Thoracic aorta (tissue), 2 donors: ENCODE results near the gene STK4. TPM values are rescaled to one million over a fixed set of nuclear protein-coding genes. Genes with fewer than 3 reads are reported as not detected.

ENCODE experiments used
- ATAC-seq: fragments of 150-250 bp; one replicate; pipeline ENCODE4 v1.8.0; 2017; ENCODE audit warnings: low read depth; ENCODE audit not compliant: insufficient number of reproducible peaks, low FRiP score
- DNase-seq: peaks from one replicate; pipeline ENCODE4 v3.0.0-alpha.2; 2020; ENCODE audit warnings: low spot score
- H3K27ac ChIP-seq, 2 donors: fragments of 200-600 bp; sonication (generic); 1 replicate in 1 of 2; 2 replicates in 1 of 2; pipeline ENCODE4 v1.5.1; 2016; ENCODE audit warnings: mild to moderate bottlenecking in 2 of 2, moderate library complexity in 2 of 2
- H3K27me3 ChIP-seq: fragments of 200-600 bp; sonication (generic); replicated peaks from 2 replicates; pipeline ENCODE4 v1.6.0; 2016; ENCODE audit warnings: mild to moderate bottlenecking; ENCODE audit not compliant: insufficient read depth
- H3K36me3 ChIP-seq: fragments of 200-600 bp; sonication (generic); one replicate; pipeline ENCODE4 v1.5.1; 2016
- H3K4me1 ChIP-seq, 2 donors: fragments of 200-600 bp; sonication (generic); 1 replicate in 1 of 2; 2 replicates in 1 of 2; pipeline versions ENCODE4 v1.5.1 to v1.6.0; 2016; ENCODE audit warnings: low read depth in 2 of 2, mild to moderate bottlenecking in 1 of 2; ENCODE audit not compliant: control insufficient read depth in 1 of 2
- H3K4me3 ChIP-seq: fragments of 200-600 bp; sonication (generic); 2 replicates; pipeline ENCODE4 v1.5.1; 2016; ENCODE audit warnings: mild to moderate bottlenecking
- H3K9me3 ChIP-seq: fragments of 200-600 bp; sonication (generic); 2 replicates; pipeline ENCODE4 v1.5.1; 2016
- CTCF ChIP-seq: fragments of 200-600 bp; sonication (generic); IDR thresholded peaks from one replicate; pipeline ENCODE4 v1.5.1; 2019; ENCODE audit warnings: antibody characterized with exemption
- total RNA-seq, 2 donors: library from RNA; depleted of rRNA; stranded (reverse); fragments of >200 nt; gene quantifications; one replicate each; pipeline versions ENCODE4 v1.1.0 to v1.2.3, GENCODE V29; 2016

STK4 gene
- total RNA-seq, 2 donors from 2014 or later: 30.3 to 47.9 TPM

- H3K27me3 ChIP-seq: no peaks in the 10 kb centered on the region
- DNase-seq: no peak
- H3K27ac ChIP-seq: no peak within 1 kb of the TSS
- no peak within 1 kb of the TSS for H3K4me3 ChIP-seq
- no peak for TF ChIP-seq CTCF
- no peak for ATAC-seq
- H3K9me3 ChIP-seq: no peaks in the 10 kb centered on the region
- no peaks in the 10 kb centered on the region for H3K4me1 ChIP-seq
- H3K36me3 ChIP-seq: no peaks in the 10 kb centered on the region
Measured at GRCh38 chr20:45114465-45115385, 148.4 kb downstream of the STK4 start, which contains the start of gene WFDC5. WFDC5 (minus strand) TSS chr20:45115174; CDS start chr20:45115083, 91 bp downstream.

DNA sequence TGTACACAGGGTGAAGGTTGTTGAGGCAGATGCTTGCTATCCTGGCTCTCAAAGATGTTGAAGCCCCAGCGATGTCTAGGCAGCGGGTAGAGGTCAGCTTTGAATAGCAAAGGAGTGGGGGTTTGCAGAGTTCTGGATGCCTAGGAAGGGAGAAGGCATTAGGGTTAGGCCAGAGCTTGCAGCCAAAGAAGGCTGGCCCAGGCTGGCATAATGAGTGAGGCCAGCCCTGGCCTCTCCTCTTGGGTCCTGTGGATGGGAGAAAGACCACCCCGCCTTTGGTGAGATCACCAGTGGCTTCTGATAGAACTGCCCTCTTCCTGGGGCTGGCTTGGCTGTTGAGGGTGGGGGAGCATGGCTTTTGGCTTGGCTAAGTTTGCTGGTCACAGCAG lies 149.1 kb downstream of the STK4 start:
- H3K4me3 ChIP-seq: no peak overlapping the region

GRCh38 chr20:45115829-45116228 lies 149.5 kb downstream of the STK4 start:
- Histone ChIP-seq H3K9me3 (no peaks in the 10 kb centered on the region), H3K27ac (no peak overlapping the region), H3K27me3 (no peaks in the 10 kb centered on the region), H3K36me3 (no peaks in the 10 kb centered on the region), H3K4me3 (no peak overlapping the region), H3K4me1 (no peaks in the 10 kb centered on the region)
- DNase-seq (no peak), ATAC-seq (no peak)
- no peak for TF ChIP-seq CTCF

More for the DNA sequence above, 149.1 kb downstream of the STK4 start:
- ATAC-seq: no peak
- no peaks in the 10 kb centered on the region for H3K36me3 ChIP-seq
- H3K27me3 ChIP-seq: no peaks in the 10 kb centered on the region
- H3K9me3 ChIP-seq: no peaks in the 10 kb centered on the region
- no peak overlapping the region for H3K27ac ChIP-seq
- DNase-seq: no peak
- no peaks in the 10 kb centered on the region for H3K4me1 ChIP-seq
- TF ChIP-seq CTCF: no peak

- Histone ChIP-seq H3K4me3 (no peak overlapping the region), H3K9me3 (no peaks in the 10 kb centered on the region), H3K4me1 (no peaks in the 10 kb centered on the region), H3K27me3 (no peaks in the 10 kb centered on the region), H3K36me3 (no peaks in the 10 kb centered on the region), H3K27ac (no peak overlapping the region)
- ATAC-seq (no peak), DNase-seq (no peak)
- TF ChIP-seq CTCF: no peak
Measured at GRCh38 chr20:45117581-45117980, 151.3 kb downstream of the STK4 start.

DNA sequence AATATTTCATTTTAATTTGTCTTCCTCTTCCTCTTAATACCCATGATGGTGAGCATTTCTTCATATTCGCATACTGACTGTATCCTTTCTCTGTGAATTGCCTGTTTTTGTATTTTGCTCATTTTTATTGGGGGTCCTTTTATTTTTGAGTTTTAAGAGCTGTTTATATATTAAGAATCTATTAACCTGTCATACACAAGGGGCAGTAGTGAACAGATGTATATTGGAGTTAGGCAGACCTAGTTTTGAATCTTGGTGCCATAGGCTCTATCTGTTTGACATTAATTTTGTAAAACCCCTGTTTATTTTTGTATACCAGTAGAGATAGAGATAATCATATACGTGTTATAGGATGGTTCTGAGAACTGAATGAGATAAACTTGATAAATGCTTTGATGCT lies 151.7 kb downstream of the STK4 start:
- no peak for DNase-seq
- no peak for ATAC-seq

More for the DNA sequence above, 151.7 kb downstream of the STK4 start:
- H3K4me1 ChIP-seq: no peaks in the 10 kb centered on the region
- no peak for TF ChIP-seq CTCF
- no peaks in the 10 kb centered on the region for H3K27me3 ChIP-seq
- H3K27ac ChIP-seq: no peak overlapping the region
- no peaks in the 10 kb centered on the region for H3K36me3 ChIP-seq
- no peaks in the 10 kb centered on the region for H3K9me3 ChIP-seq
- no peak overlapping the region for H3K4me3 ChIP-seq
